ENCODE results near the gene PADI6. TPM values are rescaled to one million over a fixed set of nuclear protein-coding genes. Genes with fewer than 3 reads are reported as not detected.

The PADI6 gene
- total RNA-seq, 1 donor from 2014 or later, result not detected

- Histone ChIP-seq H3K4me3 (no peak overlapping the region), H3K9me3 (no peaks in the 10 kb centered on the region), H3K27ac (no peak overlapping the region), H3K27me3 (no peaks in the 10 kb centered on the region), H3K4me1 (no peaks in the 10 kb centered on the region), H3K36me3 (peaks cover 47 to 62% of the 10 kb centered on the region in 2 donors)
- intact Hi-C loops (cut with DNase I), result loop anchor here (1.0 kb wide), 1 partner anchor 19 kb away; the partner anchor contains the start of gene RCC2
- TF ChIP-seq CTCF (IDR thresholded peaks at IDR 0.05), result no peak
- DNase-seq (ENCODE audit: low spot score in 2 of 2), result no peak
Measured at GRCh38 chr1:17420391-17420918, 48.5 kb downstream of the PADI6 start.

- no peak for TF ChIP-seq CTCF (IDR thresholded peaks at IDR 0.05)
- Histone ChIP-seq H3K27ac (no peak overlapping the region), H3K9me3 (no peaks in the 10 kb centered on the region), H3K27me3 (no peaks in the 10 kb centered on the region), H3K4me1 (no peaks in the 10 kb centered on the region), H3K36me3 (peaks cover 42 to 61% of the 10 kb centered on the region in 2 donors), H3K4me3 (no peak overlapping the region)
- DNase-seq (ENCODE audit: low spot score in 2 of 2), result no peak
- intact Hi-C loops (cut with DNase I), result no loop called here
Measured at GRCh38 chr1:17422461-17422860, 50.5 kb downstream of the PADI6 start.

- H3K27me3 ChIP-seq, result no peaks in the 10 kb centered on the region
- no peak overlapping the region for H3K4me3 ChIP-seq
- H3K9me3 ChIP-seq, result no peaks in the 10 kb centered on the region
- TF ChIP-seq CTCF (IDR thresholded peaks at IDR 0.05), result no peak
- no peak for DNase-seq (ENCODE audit: low spot score in 2 of 2)
- intact Hi-C loops (cut with DNase I), result no loop called here
- no peak overlapping the region for H3K27ac ChIP-seq
- peaks cover 47 to 59% of the 10 kb centered on the region in 2 donors for H3K36me3 ChIP-seq
- H3K4me1 ChIP-seq, result no peaks in the 10 kb centered on the region
Measured at GRCh38 chr1:17423781-17424245, 51.8 kb downstream of the PADI6 start.

- Histone ChIP-seq H3K4me1 (no peaks in the 10 kb centered on the region), H3K27me3 (no peaks in the 10 kb centered on the region), H3K36me3 (peaks cover 43 to 58% of the 10 kb centered on the region in 2 donors), H3K27ac (no peak overlapping the region), H3K4me3 (no peak overlapping the region), H3K9me3 (no peaks in the 10 kb centered on the region)
- intact Hi-C loops (cut with DNase I), result no loop called here
- TF ChIP-seq CTCF (IDR thresholded peaks at IDR 0.05), result no peak
- no peak for DNase-seq (ENCODE audit: low spot score in 2 of 2)
Measured at GRCh38 chr1:17425806-17426600, 54.0 kb downstream of the PADI6 start.

- DNase-seq (ENCODE audit: low spot score in 2 of 2), result no peak
- peaks cover 41 to 49% of the 10 kb centered on the region in 2 donors for H3K36me3 ChIP-seq
- no peaks in the 10 kb centered on the region for H3K9me3 ChIP-seq
- no peak overlapping the region for H3K27ac ChIP-seq
- TF ChIP-seq CTCF (IDR thresholded peaks at IDR 0.05), result no peak
- H3K4me1 ChIP-seq, result no peaks in the 10 kb centered on the region
- intact Hi-C loops (cut with DNase I), result no loop called here
- no peaks in the 10 kb centered on the region for H3K27me3 ChIP-seq
- H3K4me3 ChIP-seq, result no peak overlapping the region
Measured at GRCh38 chr1:17427696-17428660, 56.0 kb downstream of the PADI6 start.
